Cardiac atrium fibroblast (primary cell): ENCODE results near the gene FOLR2. TPM values are rescaled to one million over a fixed set of nuclear protein-coding genes. Genes with fewer than 3 reads are reported as not detected.

Experiments used
- total RNA-seq: library from RNA; depleted of rRNA; stranded (reverse); fragments of >200 nt; gene quantifications from 2 replicates; pipeline ENCODE4 v1.2.3, GENCODE V29; 2015

The FOLR2 gene
- not detected in 2 replicates for total RNA-seq

GRCh38 chr11:72216638-72217037 lies at the start of gene FOLR2:
Gene FOLR2 (plus strand): TSS chr11:72216794. CDS start chr11:72218585, 1,791 bp downstream.

DNA sequence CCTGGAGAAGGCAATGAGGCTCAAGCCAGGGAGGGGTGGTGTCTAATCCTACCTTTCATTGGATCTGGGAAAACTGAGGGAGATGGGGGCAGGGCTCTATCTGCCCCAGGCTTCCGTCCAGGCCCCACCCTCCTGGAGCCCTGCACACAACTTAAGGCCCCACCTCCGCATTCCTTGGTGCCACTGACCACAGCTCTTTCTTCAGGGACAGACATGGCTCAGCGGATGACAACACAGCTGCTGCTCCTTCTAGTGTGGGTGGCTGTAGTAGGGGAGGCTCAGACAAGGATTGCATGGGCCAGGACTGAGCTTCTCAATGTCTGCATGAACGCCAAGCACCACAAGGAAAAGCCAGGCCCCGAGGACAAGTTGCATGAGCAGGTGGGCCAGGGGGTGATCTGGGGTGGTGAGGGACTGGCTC lies 24.6 kb upstream of the FOLR2 start, which contains the start of gene FOLR1:
Gene FOLR1 (plus strand): TSS at position 180 of the 421 bp plus-strand sequence. CDS start 34 bp downstream, at position 214.

DNA sequence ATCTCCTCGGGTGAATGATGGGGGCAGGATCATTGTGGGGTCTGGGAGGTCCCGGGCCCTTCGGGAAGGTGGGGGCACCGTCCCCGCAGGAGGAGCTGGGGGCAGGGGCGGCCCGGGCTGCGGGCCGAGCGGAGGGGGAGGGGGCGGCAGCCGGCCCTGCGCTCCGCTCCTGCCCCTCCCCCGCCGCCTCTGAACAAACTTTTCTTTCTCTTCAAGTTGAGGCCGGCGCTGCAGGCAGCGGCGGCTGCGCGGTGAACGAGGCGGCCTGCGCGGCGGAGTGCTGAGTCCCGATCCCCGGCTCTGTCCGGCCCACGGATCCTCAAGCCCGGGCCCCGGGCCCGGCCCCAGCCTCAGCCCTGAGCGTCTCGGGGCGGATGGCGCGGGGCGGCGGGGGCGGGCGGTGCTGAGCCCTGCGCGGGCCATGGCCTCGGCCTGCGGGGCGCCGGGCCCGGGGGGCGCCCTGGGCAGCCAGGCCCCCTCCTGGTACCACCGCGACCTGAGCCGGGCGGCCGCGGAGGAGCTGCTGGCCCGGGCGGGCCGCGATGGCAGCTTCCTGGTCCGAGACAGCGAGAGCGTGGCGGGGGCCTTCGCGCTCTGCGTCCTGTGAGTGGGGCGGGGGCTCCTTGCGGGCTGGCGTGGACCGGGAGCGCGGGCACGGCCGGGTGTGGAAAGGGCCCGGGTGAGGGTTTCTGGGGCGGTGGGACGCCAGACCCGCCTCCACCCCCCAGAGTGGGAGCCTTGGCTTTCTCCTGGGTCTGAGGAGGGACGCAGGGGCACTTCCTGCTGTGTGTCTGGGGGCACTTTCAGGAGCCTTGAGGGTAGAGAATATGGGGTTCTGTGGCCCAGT lies 8.2 kb downstream of the FOLR2 start, which contains the start of gene INPPL1:
Gene INPPL1 (plus strand): TSS at position 204 of the 847 bp plus-strand sequence. CDS start 218 bp downstream, at position 422.

GRCh38 chr11:72244060-72244360 lies 27.4 kb downstream of the FOLR2 start, which contains the start of gene PHOX2A:
Gene PHOX2A (minus strand): TSS chr11:72244176. CDS start chr11:72244004, 172 bp downstream.

Other genes with a start within 250 kb of the FOLR2 start
- gene IL18BP, start 217.9 kb upstream of the FOLR2 start, total RNA-seq, result 0.72 and 1.6 TPM in 2 replicates
- gene NUMA1, start 136.3 kb upstream of the FOLR2 start, total RNA-seq, result 87.2 and 91.7 TPM in 2 replicates
- gene LRRC51, start 135.9 kb upstream of the FOLR2 start, total RNA-seq, result 3.7 and 7.9 TPM in 2 replicates
- 115 and 125 TPM in 2 replicates for gene LAMTOR1, start 113.5 kb upstream of the FOLR2 start, total RNA-seq
- gene TOMT, start 110.9 kb upstream of the FOLR2 start, total RNA-seq, result not detected in 2 replicates
- 15.5 and 18.8 TPM in 2 replicates for gene ANAPC15, start 104.1 kb upstream of the FOLR2 start, total RNA-seq
- not detected in 2 replicates for gene FOLR3, start 81.1 kb upstream of the FOLR2 start, total RNA-seq
- gene FOLR1, start 24.7 kb upstream of the FOLR2 start, total RNA-seq, result not detected in 2 replicates
- gene INPPL1, start 8.0 kb downstream of the FOLR2 start, total RNA-seq, result 38.2 and 75.5 TPM in 2 replicates
- gene PHOX2A, start 27.4 kb downstream of the FOLR2 start, total RNA-seq, result not detected in 2 replicates
- gene CLPB, start 217.7 kb downstream of the FOLR2 start, total RNA-seq, result 16.4 and 18.6 TPM in 2 replicates